ENCODE results near the gene NNAT. TPM values are rescaled to one million over a fixed set of nuclear protein-coding genes. Genes with fewer than 3 reads are reported as not detected.

The NNAT gene
- total RNA-seq, 3 donors from 2014 or later (not counting 1 experiment from before 2014, with no cell fraction given) = not detected

DNA sequence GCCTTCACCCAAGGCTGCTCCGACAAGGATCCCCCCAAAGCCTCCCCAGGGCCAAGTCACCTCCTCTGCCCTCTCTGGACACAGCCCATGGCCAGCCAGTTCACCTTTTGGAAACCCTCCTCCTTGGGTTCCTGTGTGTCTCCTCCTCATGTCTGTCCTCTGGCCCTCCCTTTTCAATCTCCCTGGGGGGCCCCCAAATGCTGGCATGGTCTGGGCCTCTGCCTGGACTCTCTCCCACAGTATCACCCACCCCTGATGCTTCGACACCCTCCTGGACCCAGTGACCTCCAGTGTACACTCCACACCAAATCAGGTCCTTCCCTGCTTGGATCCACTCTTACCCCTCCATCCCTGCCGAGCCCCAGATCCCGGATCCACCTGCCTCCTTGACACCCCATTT is 46.7 kb upstream of the NNAT start:
- H3K4me1 Mint-ChIP-seq = peaks cover 0 to 3% of the 10 kb centered on the region in 2 donors
- ATAC-seq (no peak), DNase-seq (no peak)
- Histone ChIP-seq H3K4me3 (ENCODE audit: low read length) (no peak overlapping the region), H3K27ac (ENCODE audit: low read length) (no peak overlapping the region), H3K4me1 (ENCODE audit: control insufficient read depth, insufficient read depth, low read length) (no peaks in the 10 kb centered on the region), H3K9me3 (ENCODE audit: control insufficient read depth, insufficient read depth, low read length) (no peaks in the 10 kb centered on the region), H3K27me3 (ENCODE audit: control insufficient read depth, insufficient read depth, low read length) (no peaks in the 10 kb centered on the region), H3K36me3 (ENCODE audit: control insufficient read depth, insufficient read depth, low read length) (no peaks in the 10 kb centered on the region)
- WGBS (ENCODE audit: insufficient coverage) = 88% methylated on average over 4 of the region's 4 CpGs
- H3K36me3 Mint-ChIP-seq = no peaks in the 10 kb centered on the region
- intact Hi-C loops (cut with micrococcal nuclease) = no loop called here
- no peak overlapping the region for H3K4me3 Mint-ChIP-seq
- H3K27ac Mint-ChIP-seq = no peak overlapping the region
- no peaks in the 10 kb centered on the region for H3K9me3 Mint-ChIP-seq
- peaks cover 5 to 13% of the 10 kb centered on the region in 2 donors for H3K27me3 Mint-ChIP-seq (ENCODE audit: low read depth in 2 of 2)
- TF ChIP-seq, protein P1, sequence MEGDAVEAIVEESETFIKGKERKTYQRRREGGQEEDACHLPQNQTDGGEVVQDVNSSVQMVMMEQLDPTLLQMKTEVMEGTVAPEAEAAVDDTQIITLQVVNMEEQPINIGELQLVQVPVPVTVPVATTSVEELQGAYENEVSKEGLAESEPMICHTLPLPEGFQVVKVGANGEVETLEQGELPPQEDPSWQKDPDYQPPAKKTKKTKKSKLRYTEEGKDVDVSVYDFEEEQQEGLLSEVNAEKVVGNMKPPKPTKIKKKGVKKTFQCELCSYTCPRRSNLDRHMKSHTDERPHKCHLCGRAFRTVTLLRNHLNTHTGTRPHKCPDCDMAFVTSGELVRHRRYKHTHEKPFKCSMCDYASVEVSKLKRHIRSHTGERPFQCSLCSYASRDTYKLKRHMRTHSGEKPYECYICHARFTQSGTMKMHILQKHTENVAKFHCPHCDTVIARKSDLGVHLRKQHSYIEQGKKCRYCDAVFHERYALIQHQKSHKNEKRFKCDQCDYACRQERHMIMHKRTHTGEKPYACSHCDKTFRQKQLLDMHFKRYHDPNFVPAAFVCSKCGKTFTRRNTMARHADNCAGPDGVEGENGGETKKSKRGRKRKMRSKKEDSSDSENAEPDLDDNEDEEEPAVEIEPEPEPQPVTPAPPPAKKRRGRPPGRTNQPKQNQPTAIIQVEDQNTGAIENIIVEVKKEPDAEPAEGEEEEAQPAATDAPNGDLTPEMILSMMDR (IDR thresholded peaks at IDR 0.05) = no peak

- Mint-ChIP-seq H3K4me1 (no peaks in the 10 kb centered on the region), H3K36me3 (no peaks in the 10 kb centered on the region), H3K27ac (no peak overlapping the region), H3K27me3 (ENCODE audit: low read depth in 2 of 2) (peaks cover 9 to 13% of the 10 kb centered on the region in 2 donors), H3K9me3 (no peaks in the 10 kb centered on the region), H3K4me3 (no peak overlapping the region)
- intact Hi-C loops (cut with micrococcal nuclease) = no loop called here
- no peaks in the 10 kb centered on the region for H3K4me1 ChIP-seq (ENCODE audit: control insufficient read depth, insufficient read depth, low read length)
- H3K4me3 ChIP-seq (ENCODE audit: low read length) = no peak overlapping the region
- ATAC-seq = no peak
- H3K27ac ChIP-seq (ENCODE audit: low read length) = no peak overlapping the region
- TF ChIP-seq, protein P1 (IDR thresholded peaks at IDR 0.05) = no peak
- 64% methylated on average over 5 of the region's 5 CpGs for WGBS (ENCODE audit: insufficient coverage)
- no peaks in the 10 kb centered on the region for H3K36me3 ChIP-seq (ENCODE audit: control insufficient read depth, insufficient read depth, low read length)
- H3K9me3 ChIP-seq (ENCODE audit: control insufficient read depth, insufficient read depth, low read length) = no peaks in the 10 kb centered on the region
- H3K27me3 ChIP-seq (ENCODE audit: control insufficient read depth, insufficient read depth, low read length) = no peaks in the 10 kb centered on the region
- no peak for DNase-seq
These were observed 45.8 kb upstream of the NNAT start for GRCh38 chr20:37475252-37475651.

GRCh38 chr20:37477041-37477440 is 44.0 kb upstream of the NNAT start:
- no peaks in the 10 kb centered on the region for H3K27me3 ChIP-seq (ENCODE audit: control insufficient read depth, insufficient read depth, low read length)
- Mint-ChIP-seq H3K9me3 (no peaks in the 10 kb centered on the region), H3K4me3 (no peak overlapping the region), H3K4me1 (no peaks in the 10 kb centered on the region), H3K27ac (no peak overlapping the region), H3K27me3 (ENCODE audit: low read depth in 2 of 2) (peaks cover 9 to 13% of the 10 kb centered on the region in 2 donors), H3K36me3 (no peaks in the 10 kb centered on the region)
- intact Hi-C loops (cut with micrococcal nuclease) = no loop called here
- no peaks in the 10 kb centered on the region for H3K9me3 ChIP-seq (ENCODE audit: control insufficient read depth, insufficient read depth, low read length)
- H3K36me3 ChIP-seq (ENCODE audit: control insufficient read depth, insufficient read depth, low read length) = no peaks in the 10 kb centered on the region
- DNase-seq (no peak), ATAC-seq (no peak)
- H3K4me1 ChIP-seq (ENCODE audit: control insufficient read depth, insufficient read depth, low read length) = no peaks in the 10 kb centered on the region
- TF ChIP-seq, protein P1 (IDR thresholded peaks at IDR 0.05) = no peak
- H3K27ac ChIP-seq (ENCODE audit: low read length) = no peak overlapping the region
- no peak overlapping the region for H3K4me3 ChIP-seq (ENCODE audit: low read length)
- 50% methylated on average over 2 of the region's 3 CpGs for whole genome bisulfite sequencing (ENCODE audit: insufficient coverage)

DNA sequence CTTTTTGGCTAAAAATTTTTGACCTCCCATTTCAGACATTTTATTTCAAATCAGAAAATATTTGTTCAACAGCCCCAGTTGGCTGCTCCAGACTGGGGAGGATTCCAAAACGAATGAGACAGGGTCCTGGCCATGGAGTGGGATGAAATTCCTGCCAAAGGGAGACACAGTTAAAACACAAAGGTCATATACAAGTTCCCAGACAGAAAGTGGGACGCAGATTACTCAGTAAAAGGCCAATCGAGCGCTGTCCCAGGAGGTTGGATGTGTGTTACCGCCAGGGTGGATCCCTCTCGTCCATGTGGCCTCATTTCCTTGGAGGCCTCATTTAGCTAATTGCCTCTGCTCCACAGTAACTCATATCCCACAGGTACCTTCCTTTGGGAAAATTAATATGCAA is 41.8 kb upstream of the NNAT start:
- H3K4me1 ChIP-seq (ENCODE audit: control insufficient read depth, insufficient read depth, low read length) = no peaks in the 10 kb centered on the region
- intact Hi-C loops (cut with micrococcal nuclease) = no loop called here
- Mint-ChIP-seq H3K4me1 (peaks cover 0 to under 1% of the 10 kb centered on the region in 2 donors), H3K36me3 (no peaks in the 10 kb centered on the region), H3K27ac (no peak overlapping the region), H3K4me3 (no peak overlapping the region), H3K9me3 (no peaks in the 10 kb centered on the region), H3K27me3 (ENCODE audit: low read depth in 2 of 2) (peaks cover 9 to 13% of the 10 kb centered on the region in 2 donors)
- H3K36me3 ChIP-seq (ENCODE audit: control insufficient read depth, insufficient read depth, low read length) = no peaks in the 10 kb centered on the region
- DNase-seq = no peak
- no peak overlapping the region for H3K27ac ChIP-seq (ENCODE audit: low read length)
- no peak for ATAC-seq
- TF ChIP-seq, protein P1 (IDR thresholded peaks at IDR 0.05) = no peak
- H3K27me3 ChIP-seq (ENCODE audit: control insufficient read depth, insufficient read depth, low read length) = no peaks in the 10 kb centered on the region
- no peak overlapping the region for H3K4me3 ChIP-seq (ENCODE audit: low read length)
- no peaks in the 10 kb centered on the region for H3K9me3 ChIP-seq (ENCODE audit: control insufficient read depth, insufficient read depth, low read length)
- WGBS (ENCODE audit: insufficient coverage) = 86% methylated on average over 6 of the region's 6 CpGs
